ENCODE data around the gene MACROD2. TPM values are rescaled to one million over a fixed set of nuclear protein-coding genes. Genes with fewer than 3 reads are reported as not detected.

The MACROD2 gene
- total and polyA plus RNA-seq, 2 of the 4 experiments (the other 2 are of a cell fraction) = not detected

- Histone ChIP-seq H3K4me2 (ENCODE audit: low read depth, low read length) (no peak overlapping the region), H2AK5ac (ENCODE audit: low read depth, low read length) (no peak overlapping the region), H4K20me1 (ENCODE audit: insufficient read depth, low read length) (no peaks in the 10 kb centered on the region), H2AFZ (replicated peaks; ENCODE audit: low read length, poor library complexity) (no peak overlapping the region), H3K14ac (replicated peaks; ENCODE audit: low read depth, low read length) (no peak overlapping the region), H3K4me1 (ENCODE audit: control insufficient read depth, insufficient read depth, low read length) (no peaks in the 10 kb centered on the region), H2BK20ac (ENCODE audit: low read depth, low read length) (no peak overlapping the region), H3K18ac (ENCODE audit: low read depth, low read length) (no peak overlapping the region), H3K4ac (ENCODE audit: low read depth, low read length) (no peak overlapping the region), H4K8ac (ENCODE audit: low read depth in 2 of 2, low read length in 2 of 2) (no peak overlapping the region), H2BK120ac (ENCODE audit: low read depth, low read length) (no peak overlapping the region), H4K5ac (ENCODE audit: low read depth, low read length) (no peak overlapping the region), H3K56ac (ENCODE audit: extremely low read depth, insufficient read depth, low read length) (no peak overlapping the region), H3K23ac (ENCODE audit: low read depth, low read length) (no peak overlapping the region), H3K9me1 (ENCODE audit: insufficient read depth, low read length) (no peaks in the 10 kb centered on the region), H4K91ac (ENCODE audit: insufficient read depth, low read depth, low read length) (no peak overlapping the region), H3K27me3 (ENCODE audit: control insufficient read depth, insufficient read depth, low read length) (no peaks in the 10 kb centered on the region), H2BK15ac (ENCODE audit: low read depth, low read length) (no peak overlapping the region), H3K9ac (ENCODE audit: low read depth, low read length) (no peak overlapping the region), H3K79me1 (ENCODE audit: low read depth in 1 of 2, low read length in 2 of 2) (no peaks in the 10 kb centered on the region), H2BK5ac (ENCODE audit: low read depth, low read length, poor library complexity, severe bottlenecking) (no peak overlapping the region), H3K27ac (ENCODE audit: insufficient read depth, low read length) (no peak overlapping the region), H3K36me3 (ENCODE audit: control insufficient read depth, insufficient read depth, low read length) (no peaks in the 10 kb centered on the region), H3K9me3 (ENCODE audit: control insufficient read depth, insufficient read depth, low read length) (peaks cover 7% of the 10 kb centered on the region), H3K4me3 (ENCODE audit: insufficient read depth, low read depth, low read length) (no peak overlapping the region), H2AK9ac (replicated peaks; ENCODE audit: low read depth, low read length, poor library complexity) (no peak overlapping the region)
- no TSS peak for BruUV-seq (replicated peaks)
- 33% methylated on average over 1 of the region's 3 CpGs; no CpG with 5 or more reads in 1 of the 2 experiments for WGBS, 2 experiments (ENCODE audit: extremely low coverage in 2 of 2, insufficient read length in 1 of 2)
- no peak for TF ChIP-seq ELK1 (IDR thresholded peaks at IDR 0.05; ENCODE audit: borderline replicate concordance, low read depth, low read length)
- no peak for TF ChIP-seq CTCF (conservative IDR thresholded peaks at IDR 0.05; ENCODE audit: low read depth, low read length)
- no peak for TF ChIP-seq RFX5 (IDR thresholded peaks at IDR 0.05; ENCODE audit: low read depth, low read length)
- TF ChIP-seq FOS (IDR thresholded peaks at IDR 0.05; ENCODE audit: low read depth, low read length) = no peak
- TF ChIP-seq POLR2A (IDR thresholded peaks at IDR 0.05; ENCODE audit: low read depth, low read length) = no peak
- TF ChIP-seq RAD21 (IDR thresholded peaks at IDR 0.05; ENCODE audit: low read length) = no peak
- TF ChIP-seq RCOR1 (IDR thresholded peaks at IDR 0.05; ENCODE audit: insufficient replicate concordance, low read length) = no peak
- no peak for TF ChIP-seq MAZ (IDR thresholded peaks at IDR 0.05; ENCODE audit: borderline replicate concordance, low read depth, low read length)
- no peak for TF ChIP-seq BHLHE40 (IDR thresholded peaks at IDR 0.05; ENCODE audit: low read depth, low read length)
- TF ChIP-seq MAFK (IDR thresholded peaks at IDR 0.05; ENCODE audit: low read depth, low read length) = no peak
- dilution Hi-C loops (cut with HindIII; ENCODE audit: low sequenced_read_pairs, unreplicated experiment) (no loop called here), in situ Hi-C loops (cut with MboI; ENCODE audit: low sequenced_read_pairs) (no loop called here), intact Hi-C loops (cut with micrococcal nuclease) (no loop called here)
- ChIA-PET POLR2A (ENCODE audit: unreplicated experiment) (no interaction called here), CTCF (no interaction called here)
- DNase-seq (no peak), ATAC-seq (ENCODE audit: low read depth) (no peak)
Observed at GRCh38 chr20:15837563-15837962, 1842.2 kb downstream of the MACROD2 start.

All from IMR-90 (cell line).